Bronchial epithelial cell (primary cell): ENCODE measurements around the gene OTX1. TPM values are rescaled to one million over a fixed set of nuclear protein-coding genes. Genes with fewer than 3 reads are reported as not detected.
A peak's percentile ranks its signal among the peaks of the same experiment; 100 is the strongest.

Experiments used
- DNase-seq: peaks from one replicate; pipeline ENCODE4 v3.0.0-alpha.2; 2010; ENCODE audit warnings: low read depth
- FAIRE-seq: peaks from 2 replicates; lab custom pipeline; 2011; peaks lifted over from hg19 to GRCh38; lab: Jason Lieb, UNC
- H3K27me3 ChIP-seq: 2 replicates; pipeline ENCODE4 v1.5.1; 2011; ENCODE audit warnings: low read length; ENCODE audit not compliant: control insufficient read depth, insufficient read depth
- H3K36me3 ChIP-seq: 2 replicates; pipeline ENCODE4 v1.5.1; 2011; ENCODE audit warnings: low read length; ENCODE audit not compliant: control insufficient read depth, insufficient read depth
- H3K4me3 ChIP-seq: 2 replicates; pipeline ENCODE4 v1.5.1; 2011; ENCODE audit warnings: mild to moderate bottlenecking, low read depth, low read length, control low read depth
- CTCF ChIP-seq: IDR thresholded peaks from 2 replicates; pipeline ENCODE4 v1.5.1; 2011; ENCODE audit warnings: mild to moderate bottlenecking, moderate library complexity, low read length, control low read depth, inconsistent platforms; ENCODE audit not compliant: insufficient read depth, severe bottlenecking
- total RNA-seq: library from RNA; depleted of rRNA; stranded (reverse); fragments of >200 nt; gene quantifications from 2 replicates; pipeline ENCODE4 v1.2.1, GENCODE V29; 2014

OTX1 gene
- total RNA-seq, 1 donor from 2014 or later = 0.79 TPM

GRCh38 chr2:63038034-63038433 lies 12.6 kb upstream of the OTX1 start:
- no peak overlapping the region for H3K4me3 ChIP-seq
- no peaks in the 10 kb centered on the region for H3K36me3 ChIP-seq
- no peak for TF ChIP-seq CTCF
- FAIRE-seq (no peak), DNase-seq (no peak)
- H3K27me3 ChIP-seq = no peaks in the 10 kb centered on the region

- DNase-seq = no peak
- FAIRE-seq = no peak
- H3K4me3 ChIP-seq = no peak overlapping the region
- TF ChIP-seq CTCF = no peak
- H3K36me3 ChIP-seq = no peaks in the 10 kb centered on the region
- no peaks in the 10 kb centered on the region for H3K27me3 ChIP-seq
Measured at GRCh38 chr2:63040586-63040985, 10.0 kb upstream of the OTX1 start.

- FAIRE-seq (no peak), DNase-seq (no peak)
- no peak overlapping the region for H3K4me3 ChIP-seq
- TF ChIP-seq CTCF = no peak
- no peaks in the 10 kb centered on the region for H3K36me3 ChIP-seq
- H3K27me3 ChIP-seq = no peaks in the 10 kb centered on the region
Measured at GRCh38 chr2:63041592-63041991, 9.0 kb upstream of the OTX1 start.

GRCh38 chr2:63044362-63045327 lies 6.0 kb upstream of the OTX1 start:
- DNase-seq = no peak
- no peaks in the 10 kb centered on the region for H3K36me3 ChIP-seq
- FAIRE-seq = no peak
- no peak overlapping the region for H3K4me3 ChIP-seq
- no peak for TF ChIP-seq CTCF
- H3K27me3 ChIP-seq = no peaks in the 10 kb centered on the region

- H3K27me3 ChIP-seq = no peaks in the 10 kb centered on the region
- no peak for FAIRE-seq
- DNase-seq = peak; percentile 57
- TF ChIP-seq CTCF = no peak
- no peaks in the 10 kb centered on the region for H3K36me3 ChIP-seq
- H3K4me3 ChIP-seq = peak overlapping the region; percentile 68
Measured at GRCh38 chr2:63046552-63046951, 4.1 kb upstream of the OTX1 start.
